GM18498 (cell line): ENCODE results near the gene PTOV1.

Source experiments
- ATAC-seq: cut with Tn5 transposase; IDR thresholded peaks from one replicate; pipeline ENCODE4 v1.9.1; 2021; ENCODE audit warnings: mild to moderate bottlenecking, moderate library complexity; ENCODE audit not compliant: unreplicated experiment

The PTOV1 gene

GRCh38 chr19:49872245-49873128, 21.5 kb downstream of the PTOV1 start:
- no peak for ATAC-seq

- no peak for ATAC-seq
Observed at GRCh38 chr19:49873129-49873521, 22.2 kb downstream of the PTOV1 start.

- ATAC-seq, result no peak
Observed at GRCh38 chr19:49873834-49874233, 22.9 kb downstream of the PTOV1 start.

- ATAC-seq, result no peak
Observed at GRCh38 chr19:49874503-49875157, 23.7 kb downstream of the PTOV1 start.

- ATAC-seq, result no peak
Observed at GRCh38 chr19:49875177-49875576, 24.2 kb downstream of the PTOV1 start.

GRCh38 chr19:49875857-49876421, 25.0 kb downstream of the PTOV1 start:
- ATAC-seq, result no peak

- ATAC-seq, result peak; percentile 46
Observed at GRCh38 chr19:49876422-49877019, 25.6 kb downstream of the PTOV1 start.

- ATAC-seq, result peak; percentile 54
Observed at GRCh38 chr19:49877020-49877878, 26.3 kb downstream of the PTOV1 start, which contains the start of the genes AKT1S1 and TBC1D17. TSS of gene AKT1S1 (minus strand) at chr19:49877355. CDS start at chr19:49873295, 4,060 bp downstream. TSS of gene TBC1D17 (plus strand) at chr19:49877702. CDS start at chr19:49877724, 22 bp downstream.

GRCh38 chr19:49877879-49878743, 27.2 kb downstream of the PTOV1 start:
- peak; percentile 50 for ATAC-seq

GRCh38 chr19:49878744-49879070, 27.7 kb downstream of the PTOV1 start:
- no peak for ATAC-seq

- no peak for ATAC-seq
Observed at GRCh38 chr19:49879243-49879963, 28.4 kb downstream of the PTOV1 start.

GRCh38 chr19:49880162-49880869, 29.4 kb downstream of the PTOV1 start:
- ATAC-seq, result no peak

- no peak for ATAC-seq
Observed at GRCh38 chr19:49881186-49881585, 30.2 kb downstream of the PTOV1 start.

- ATAC-seq, result no peak
Observed at GRCh38 chr19:49881672-49882394, 30.9 kb downstream of the PTOV1 start.

- no peak for ATAC-seq
Observed at GRCh38 chr19:49882643-49883042, 31.7 kb downstream of the PTOV1 start.

GRCh38 chr19:49883094-49883493, 32.1 kb downstream of the PTOV1 start:
- no peak for ATAC-seq

GRCh38 chr19:49884109-49884508, 33.1 kb downstream of the PTOV1 start:
- no peak for ATAC-seq

- ATAC-seq, result no peak
Observed at GRCh38 chr19:49884760-49885159, 33.8 kb downstream of the PTOV1 start.
